ENCODE results near the gene CNTNAP2.

The CNTNAP2 gene

DNA sequence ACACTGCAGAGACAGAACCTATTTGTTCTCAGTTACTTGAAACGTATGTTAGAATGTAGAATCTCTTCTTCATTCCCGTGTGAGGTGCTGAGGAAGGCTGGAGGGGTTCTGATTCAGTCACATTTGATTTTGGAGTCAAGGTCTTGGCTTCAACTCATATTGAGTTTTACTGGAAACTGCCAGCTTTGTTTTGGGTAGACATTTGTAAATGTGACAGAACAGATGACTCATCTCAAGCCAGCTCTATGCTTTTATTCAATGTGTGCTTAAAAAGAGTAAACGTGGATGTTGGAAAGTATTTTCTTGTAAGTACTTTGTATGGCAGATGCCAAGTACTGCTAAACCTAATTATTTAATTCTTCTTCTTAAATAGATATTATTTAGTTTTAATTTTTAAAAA lies 1693.2 kb downstream of the CNTNAP2 start:
- DNase-seq, result no peak

DNA sequence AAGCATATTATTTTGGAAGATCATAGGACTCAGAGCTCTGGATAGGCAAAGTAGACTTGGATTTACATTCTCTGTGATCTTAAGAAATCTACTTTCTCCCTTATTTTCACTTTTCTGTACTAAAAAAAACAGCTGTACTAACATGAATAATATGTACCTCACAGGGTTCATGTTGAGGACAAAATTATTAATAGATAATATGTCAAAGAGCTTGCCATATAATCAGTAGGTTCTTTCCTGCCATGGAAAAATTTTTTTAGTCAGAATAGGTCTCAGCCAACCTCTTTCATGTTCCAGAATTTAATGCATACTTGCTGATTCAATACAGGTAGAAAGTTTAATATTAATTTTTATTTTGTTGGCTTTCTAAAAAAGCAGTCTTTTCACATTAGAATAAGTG lies 1693.7 kb downstream of the CNTNAP2 start:
- no peak for DNase-seq

DNA sequence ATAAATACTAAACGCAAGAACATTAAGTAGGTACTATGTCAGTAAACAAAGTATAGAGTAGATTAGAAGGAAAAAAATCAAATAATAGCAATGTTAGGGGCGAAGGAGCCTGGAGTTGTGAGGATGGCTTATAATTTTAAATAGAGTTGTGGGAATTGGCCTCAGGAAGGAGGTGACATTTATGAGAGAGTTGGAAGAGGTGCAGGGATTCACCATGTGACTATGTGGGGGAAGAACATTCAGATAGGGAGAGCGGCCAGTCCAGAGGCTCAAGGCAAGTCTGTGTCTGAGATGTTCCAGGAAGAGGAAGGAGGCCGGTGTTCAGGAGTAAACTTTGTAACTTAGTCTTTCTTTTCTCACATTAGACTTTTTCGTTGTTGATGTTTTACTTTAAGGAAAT lies 1695.3 kb downstream of the CNTNAP2 start:
- DNase-seq, result no peak

DNA sequence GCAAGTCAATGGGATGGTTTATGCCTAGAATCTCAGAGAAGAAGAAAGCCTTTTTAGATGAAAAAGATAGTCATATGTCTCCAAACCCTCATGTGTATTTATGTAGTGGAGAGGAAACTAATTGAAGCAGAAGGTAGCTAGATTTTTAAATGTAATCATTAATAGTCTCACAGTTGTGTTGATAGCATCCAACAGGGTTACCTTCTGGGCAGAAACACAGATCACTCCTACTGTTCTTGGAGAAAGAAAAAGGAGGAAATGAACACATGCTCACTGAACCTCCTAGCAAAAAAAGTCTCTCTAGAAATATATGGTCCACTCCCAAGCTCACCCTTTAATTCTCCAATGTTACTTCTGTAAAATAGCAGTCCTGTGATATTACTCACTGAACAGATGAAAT lies 1696.7 kb downstream of the CNTNAP2 start:
- no peak for DNase-seq

DNA sequence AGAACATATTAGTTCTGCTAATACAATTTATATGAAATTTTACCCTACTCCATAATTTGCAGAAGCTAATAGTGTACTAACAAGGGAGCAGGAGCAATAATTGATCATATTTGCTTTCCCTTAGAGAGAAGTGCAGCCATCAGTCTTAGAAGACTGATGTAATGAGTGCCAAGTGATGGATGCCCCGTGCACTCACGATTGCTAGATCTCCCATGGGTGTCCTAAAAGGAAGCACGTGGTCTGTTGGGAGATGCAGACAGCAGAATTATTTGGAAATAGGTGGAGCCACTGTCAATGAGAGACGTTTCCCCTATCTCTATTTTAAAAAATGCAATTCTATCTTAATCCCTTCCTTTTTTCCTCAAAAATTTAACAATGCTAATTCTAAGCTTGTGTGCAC lies 1701.7 kb downstream of the CNTNAP2 start:
- no peak for DNase-seq

DNA sequence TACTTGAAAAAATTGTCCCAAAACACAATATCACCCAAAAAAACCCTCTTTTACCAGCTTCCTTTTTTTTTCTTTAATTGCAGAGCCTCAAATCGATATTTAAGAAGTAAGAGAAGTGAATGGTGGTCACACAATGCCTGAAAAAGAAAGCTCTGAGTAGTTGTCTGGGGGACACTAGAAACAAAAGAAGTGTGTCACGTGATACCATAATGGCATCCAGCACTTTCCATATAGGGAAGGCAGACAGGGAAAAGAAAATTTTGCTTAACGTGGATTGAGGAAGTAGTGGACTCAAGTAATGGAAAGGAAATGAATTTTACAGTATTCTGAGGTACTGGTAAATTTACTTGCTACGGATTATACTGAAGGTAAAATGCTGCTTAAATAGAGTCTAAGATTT lies 1708.1 kb downstream of the CNTNAP2 start:
- no peak for DNase-seq

DNA sequence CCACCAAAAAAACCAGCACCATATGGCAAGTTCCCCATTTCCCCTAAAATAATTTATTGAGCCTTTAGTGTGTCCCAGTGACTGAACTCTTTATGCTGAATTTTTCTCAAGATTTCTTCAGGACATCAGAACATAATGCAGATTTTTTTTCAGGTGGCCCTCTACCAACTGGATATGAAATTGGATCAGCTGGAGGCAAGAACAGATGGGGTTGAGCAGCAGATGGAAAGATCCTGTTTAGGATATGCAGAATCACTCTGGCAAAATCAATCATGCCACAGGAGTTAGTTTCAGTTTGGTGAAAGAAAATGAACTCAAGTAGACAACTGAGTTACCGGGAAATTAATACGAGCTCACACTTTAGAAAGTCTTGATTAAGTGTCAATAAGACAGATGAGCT lies 1712.4 kb downstream of the CNTNAP2 start:
- no peak for DNase-seq

DNA sequence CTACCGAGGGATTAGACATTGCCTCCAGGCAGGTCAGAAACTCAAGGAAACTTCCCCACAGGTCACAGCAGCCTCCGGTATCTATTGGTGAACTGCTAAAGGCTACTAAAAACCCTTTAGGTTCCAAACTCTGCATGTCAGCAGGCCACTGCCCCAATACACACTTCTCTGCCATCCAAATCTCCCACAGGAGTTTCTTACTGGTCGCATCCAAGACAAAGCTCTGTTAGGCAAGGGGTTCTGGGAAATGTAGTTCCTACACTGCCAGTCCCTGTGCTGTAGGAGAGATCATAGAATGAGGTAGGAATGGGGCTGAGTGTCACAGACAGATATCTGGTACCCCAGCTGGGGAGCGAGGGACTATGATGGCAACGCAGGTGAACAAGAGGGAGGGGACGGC lies 1717.0 kb downstream of the CNTNAP2 start:
- no peak for DNase-seq

DNA sequence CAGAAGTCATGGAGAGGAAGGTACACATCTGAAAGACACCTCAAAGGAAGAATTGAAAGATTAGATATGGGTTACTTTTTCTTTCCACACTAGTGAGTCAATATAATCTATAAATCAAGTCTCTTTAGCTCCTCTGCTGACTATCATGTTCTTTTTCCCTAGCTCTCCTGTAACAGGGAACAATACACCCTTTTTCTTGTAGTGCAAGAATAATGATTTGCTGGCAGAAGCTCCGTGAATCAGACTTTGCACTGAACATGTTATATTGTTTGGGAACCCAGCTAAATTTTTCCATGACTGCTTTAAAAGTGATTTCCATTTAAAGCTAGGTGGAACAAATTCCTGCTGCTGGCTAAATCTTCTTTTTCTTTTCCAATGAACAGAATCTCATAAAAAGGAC lies 1717.4 kb downstream of the CNTNAP2 start:
- DNase-seq, result no peak

DNA sequence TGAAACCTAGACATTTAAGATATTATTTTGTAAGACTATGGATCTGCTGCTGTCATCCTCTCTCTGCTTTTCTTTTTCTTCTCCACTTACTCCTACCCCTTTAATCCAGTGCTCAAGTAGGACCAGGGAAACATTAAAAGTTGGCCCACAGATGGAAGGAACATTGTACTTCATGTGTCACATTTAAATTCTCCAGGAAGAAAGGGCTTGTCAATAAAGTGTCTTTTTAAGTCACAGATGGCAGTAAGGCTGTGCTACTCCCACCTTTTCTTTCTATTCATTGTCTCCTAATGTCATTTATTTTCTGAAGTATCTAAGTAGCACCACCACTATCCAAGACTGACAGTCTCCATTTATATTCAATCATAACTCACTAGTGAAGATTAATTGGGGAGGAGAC lies 1736.2 kb downstream of the CNTNAP2 start:
- no peak for DNase-seq

DNA sequence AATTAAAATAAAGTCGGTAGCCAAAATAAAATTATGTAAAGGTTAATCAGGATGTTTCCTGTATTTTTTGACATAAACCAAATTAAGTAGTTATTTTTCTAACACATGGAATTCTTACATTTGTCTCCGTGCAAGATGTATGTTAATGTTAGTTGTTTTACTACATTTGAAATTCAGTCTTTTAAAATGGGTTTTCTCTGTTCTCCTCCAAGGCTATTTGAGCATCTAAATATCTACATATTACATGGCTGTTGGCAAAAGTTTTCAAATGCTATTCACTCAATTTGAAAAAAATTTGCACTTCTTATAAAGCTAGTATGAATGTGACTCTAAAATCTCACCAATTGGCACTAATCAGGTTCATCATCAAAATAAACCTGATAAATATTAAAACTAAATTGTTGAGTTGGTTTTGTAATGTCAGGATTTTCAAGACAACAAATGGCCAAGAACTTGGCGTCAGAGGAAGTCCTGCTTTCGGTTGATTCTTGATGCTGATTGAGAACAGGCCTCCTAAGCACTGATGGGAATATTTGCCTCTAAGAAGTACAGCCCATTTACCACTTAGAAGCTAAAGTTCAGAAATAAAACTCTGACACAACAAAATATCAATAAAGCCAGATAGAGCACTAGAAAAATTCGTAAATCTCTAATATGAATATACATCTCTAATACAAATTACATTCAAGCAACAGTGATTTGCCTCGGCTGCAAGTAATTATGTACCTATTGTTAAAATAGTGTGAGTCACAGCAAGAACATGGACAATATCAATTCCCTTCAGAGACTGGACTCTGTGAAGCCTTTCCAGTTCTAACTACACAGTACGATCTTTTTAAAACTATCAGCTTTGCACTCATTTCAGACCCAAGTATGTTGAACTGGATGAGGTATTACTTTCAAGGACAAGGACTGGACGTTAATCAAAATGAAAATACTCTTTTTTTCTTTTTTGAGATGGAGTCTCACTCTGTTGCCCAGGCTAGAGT lies 1740.8 kb downstream of the CNTNAP2 start:
- no peak for DNase-seq

DNA sequence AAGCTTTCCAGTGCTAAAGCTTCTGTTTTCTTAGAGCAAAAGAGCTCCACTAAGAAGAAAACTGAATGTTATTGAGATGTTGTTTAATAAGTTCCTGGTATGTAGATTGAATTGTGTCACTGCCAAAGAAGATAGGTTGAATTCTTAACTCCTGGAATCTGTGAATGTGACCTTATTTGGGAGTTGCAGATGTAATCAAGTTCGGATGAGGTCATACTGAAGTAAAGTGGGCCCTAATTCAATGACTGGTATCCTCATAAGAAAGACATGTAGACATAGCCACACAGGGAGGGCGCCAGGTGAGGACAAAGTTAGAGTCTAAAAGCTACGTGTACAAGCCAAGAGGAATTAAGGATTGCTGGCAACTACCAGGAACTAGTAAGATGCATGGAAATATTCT lies 1741.8 kb downstream of the CNTNAP2 start:
- DNase-seq, result no peak

DNA sequence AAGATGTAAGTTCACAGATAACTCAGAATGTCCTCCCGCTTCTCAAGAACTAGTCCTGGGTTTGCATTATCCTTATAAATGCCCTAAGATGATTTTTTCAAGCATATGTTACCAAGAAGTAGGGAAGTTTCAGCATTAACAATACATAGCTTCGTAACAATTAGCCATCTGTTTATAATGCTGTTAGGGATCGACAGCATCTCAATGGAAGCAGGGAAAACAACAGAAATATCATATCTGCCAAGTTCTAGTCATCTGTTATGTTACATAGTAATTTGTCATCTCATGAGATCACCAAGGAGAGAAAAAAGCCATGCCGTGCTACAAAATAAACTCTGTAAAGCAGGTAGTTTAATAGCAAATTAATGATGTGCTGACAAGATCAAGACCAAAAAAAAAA lies 1742.4 kb downstream of the CNTNAP2 start:
- no peak for DNase-seq

DNA sequence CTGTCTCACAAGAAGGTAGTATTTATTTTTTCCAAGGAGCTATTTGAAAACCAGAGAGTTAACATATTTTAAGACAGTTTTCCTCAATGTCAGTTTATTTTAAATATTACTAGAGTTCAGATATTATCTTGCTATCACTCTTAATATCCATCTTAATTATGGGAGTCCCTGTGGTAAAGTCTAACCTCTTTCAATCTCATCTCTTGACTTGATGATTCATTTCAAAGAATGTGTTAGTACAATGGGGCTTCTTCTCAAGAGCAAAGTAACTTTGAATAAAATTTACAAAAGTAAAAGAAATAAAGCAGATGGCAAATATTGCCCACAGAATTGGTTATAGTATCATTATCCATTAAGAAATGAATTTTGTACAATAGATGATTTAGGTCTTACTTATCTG lies 1742.9 kb downstream of the CNTNAP2 start:
- DNase-seq, result no peak

DNA sequence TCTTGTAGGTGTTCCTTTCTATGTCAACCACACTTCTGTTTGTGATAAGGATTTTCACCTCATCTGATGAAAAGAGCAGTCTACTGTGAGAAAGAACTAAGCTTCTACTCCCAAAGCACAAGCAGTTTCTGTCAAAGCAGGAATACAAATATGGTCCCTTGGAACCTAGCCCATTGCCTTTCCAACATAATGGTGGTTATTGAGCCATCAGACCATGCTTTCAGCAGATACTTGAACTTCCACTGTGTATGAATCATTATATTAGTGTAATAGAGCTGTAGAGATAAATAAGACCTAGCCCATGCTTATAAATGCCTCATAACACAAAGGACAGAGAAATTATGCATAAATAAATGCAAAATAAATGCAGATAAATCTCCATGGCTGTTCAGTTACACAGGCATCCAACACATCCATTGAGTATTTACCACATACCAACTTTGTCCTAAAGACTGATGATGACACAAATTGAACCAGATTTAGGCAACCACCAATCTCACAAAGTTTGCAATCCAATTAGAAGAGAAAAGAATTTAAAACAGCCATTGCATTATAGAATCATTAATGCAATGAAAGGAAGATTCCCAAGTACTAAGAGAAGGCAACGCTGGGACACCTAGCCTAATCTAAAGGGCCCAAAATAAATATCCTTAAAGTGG lies 1744.6 kb downstream of the CNTNAP2 start:
- DNase-seq, result no peak

DNA sequence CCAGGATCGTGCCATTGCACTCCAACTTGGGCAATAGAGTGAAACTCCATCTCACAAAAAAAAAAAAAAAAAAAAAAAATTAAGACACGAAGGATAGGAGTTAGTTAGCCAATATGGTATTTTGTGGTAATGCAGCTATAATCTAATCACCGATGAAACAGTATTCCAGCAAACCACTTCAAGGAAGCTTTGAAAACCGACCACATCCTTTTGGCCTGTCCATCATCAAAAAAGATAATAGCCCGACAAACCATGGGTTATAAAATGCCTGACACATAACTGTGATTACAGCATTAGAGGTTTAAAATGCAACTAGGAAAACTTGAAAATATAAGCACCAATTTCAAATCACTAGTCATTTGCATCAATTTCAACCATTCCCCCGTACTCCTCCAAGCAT lies 1745.3 kb downstream of the CNTNAP2 start:
- DNase-seq, result no peak

DNA sequence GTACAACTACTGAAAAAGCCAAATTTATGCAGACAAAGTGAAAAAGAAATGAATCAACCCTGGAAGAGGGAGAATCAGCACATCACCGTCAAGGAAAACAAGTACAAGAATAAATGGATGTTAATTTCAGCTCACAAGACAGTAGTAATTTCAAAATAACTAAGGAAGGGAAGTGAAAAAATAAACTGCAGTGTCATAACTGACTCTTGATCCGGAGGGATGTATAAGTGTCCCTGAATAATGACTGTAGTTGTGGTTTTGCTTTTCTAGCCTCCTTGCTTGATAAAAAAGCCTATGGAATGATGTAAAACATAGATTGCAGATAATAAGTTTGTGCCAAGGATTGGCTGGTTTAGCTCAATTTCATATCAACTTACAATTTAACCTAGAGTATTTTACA lies 1752.9 kb downstream of the CNTNAP2 start:
- DNase-seq, result no peak

DNA sequence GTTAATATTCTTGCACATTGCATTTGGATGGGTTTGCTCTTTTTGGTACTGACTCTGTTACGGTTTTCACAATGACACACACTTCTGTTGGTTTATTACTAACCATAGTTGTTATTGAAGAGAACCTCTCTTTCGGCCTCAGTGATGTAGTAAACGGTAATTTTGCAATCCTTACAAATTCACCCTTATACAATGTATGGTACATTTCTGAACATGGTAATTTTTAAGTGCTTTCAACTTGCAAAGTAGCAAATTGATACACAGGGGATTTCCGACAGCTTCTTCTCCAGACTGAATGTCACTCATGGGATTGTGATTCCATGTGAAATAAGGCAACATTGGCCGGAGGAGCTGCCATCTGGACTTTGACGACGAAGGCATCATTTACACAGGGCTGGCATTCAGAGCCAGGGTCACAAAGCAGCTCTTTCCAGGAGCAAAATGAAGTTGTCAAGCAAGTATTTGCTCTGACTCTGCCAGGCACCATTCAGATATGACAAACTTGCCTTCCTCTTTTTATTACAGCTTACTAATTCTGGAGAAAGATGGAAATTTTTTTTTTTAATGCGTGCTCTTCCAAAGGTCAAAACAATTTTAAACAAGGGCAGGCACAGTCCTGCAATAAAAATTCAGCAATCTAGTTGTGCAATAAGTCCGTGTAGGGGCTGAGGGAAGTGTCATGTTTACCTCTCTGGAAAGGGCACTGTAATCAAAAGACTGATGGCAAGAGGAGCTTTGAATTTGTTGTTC lies 1762.5 kb downstream of the CNTNAP2 start:
- DNase-seq, result no peak

DNA sequence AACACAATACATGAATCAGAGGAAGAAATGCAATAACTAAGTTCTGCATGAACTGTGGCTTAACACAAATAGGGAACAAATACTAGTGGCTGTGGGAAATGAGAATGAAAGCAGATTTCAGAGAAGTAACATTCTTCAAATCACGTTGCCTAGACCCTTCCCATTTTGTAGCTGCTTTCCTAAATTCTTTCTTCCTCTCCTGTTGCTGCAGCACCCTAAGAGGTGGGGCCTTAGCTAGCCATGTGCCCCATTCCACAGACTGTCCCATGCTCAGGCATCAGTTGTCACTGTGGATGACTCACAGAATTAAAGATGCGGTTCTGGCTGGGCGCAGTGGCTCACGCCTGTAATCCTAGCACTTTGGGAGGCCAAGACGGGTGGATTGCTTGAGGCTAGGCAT lies 1769.3 kb downstream of the CNTNAP2 start:
- DNase-seq, result no peak

DNA sequence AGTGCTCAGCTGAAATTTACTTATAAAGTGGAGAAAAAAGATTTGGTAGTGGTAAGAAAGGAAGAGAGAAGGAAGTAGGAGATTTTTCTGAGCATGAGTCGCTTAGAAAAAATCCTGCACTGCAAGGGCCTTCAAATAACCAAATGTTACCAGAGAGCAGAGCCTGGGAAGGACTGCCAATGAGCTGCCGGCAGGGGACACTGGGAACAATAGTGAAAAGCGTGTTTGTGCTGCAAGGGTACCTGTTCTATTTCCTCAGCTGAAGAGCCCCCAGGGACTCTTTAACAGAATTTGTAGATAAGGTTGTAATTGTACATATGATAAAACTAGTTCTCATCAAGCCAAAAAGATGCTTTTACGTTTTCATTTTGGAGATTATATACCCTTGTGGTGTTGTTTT lies 1777.7 kb downstream of the CNTNAP2 start:
- DNase-seq, result no peak

DNA sequence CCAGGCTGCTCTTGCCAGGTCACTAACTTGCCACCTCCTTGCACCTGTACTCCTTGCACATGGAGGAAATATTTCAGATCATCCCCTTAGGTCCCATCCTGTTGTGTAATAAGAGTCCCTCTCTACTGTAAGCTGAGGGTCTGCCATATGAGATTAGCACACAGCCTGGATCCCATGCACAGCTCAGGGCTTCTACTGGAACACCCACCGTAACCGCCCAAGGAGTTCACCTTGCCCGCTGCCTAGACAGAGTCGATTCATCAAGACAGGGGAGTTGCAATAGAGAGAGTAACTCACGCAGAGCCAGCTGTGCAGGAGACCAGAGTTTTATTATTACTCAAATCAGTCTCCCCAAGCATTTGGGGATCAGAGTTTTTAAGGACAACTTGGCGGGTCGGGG lies 1779.5 kb downstream of the CNTNAP2 start:
- DNase-seq, result no peak

DNA sequence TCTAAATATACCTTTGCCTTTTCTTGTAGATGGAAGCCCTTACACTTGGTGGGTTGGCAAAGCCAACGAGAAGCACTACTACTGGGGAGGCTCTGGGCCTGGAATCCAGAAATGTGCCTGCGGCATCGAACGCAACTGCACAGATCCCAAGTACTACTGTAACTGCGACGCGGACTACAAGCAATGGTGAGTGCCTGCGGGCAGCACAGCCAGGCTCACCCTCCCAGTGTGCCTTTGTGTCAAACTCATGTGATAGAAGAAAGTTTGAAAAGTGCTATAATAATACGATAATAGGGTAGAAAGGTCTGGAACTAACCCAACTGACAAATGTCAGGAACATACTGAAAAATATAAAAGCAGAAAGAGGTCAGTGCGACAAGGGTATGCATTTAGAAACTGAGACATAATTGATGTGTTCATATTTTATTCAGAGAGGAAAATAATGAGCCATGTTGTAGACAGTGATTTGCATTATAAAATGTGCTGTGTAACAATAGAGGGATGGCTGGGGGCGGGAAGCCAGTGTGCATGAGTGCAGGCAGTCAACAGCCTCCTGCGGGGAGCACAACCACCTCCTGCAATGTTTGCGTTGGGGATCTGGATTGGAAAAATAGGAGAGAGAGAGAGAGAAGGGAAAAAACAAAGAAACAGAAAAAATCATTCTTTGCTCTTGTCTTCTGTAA lies 1787.1 kb downstream of the CNTNAP2 start:
- DNase-seq, result peak; percentile 61 to 72

DNA sequence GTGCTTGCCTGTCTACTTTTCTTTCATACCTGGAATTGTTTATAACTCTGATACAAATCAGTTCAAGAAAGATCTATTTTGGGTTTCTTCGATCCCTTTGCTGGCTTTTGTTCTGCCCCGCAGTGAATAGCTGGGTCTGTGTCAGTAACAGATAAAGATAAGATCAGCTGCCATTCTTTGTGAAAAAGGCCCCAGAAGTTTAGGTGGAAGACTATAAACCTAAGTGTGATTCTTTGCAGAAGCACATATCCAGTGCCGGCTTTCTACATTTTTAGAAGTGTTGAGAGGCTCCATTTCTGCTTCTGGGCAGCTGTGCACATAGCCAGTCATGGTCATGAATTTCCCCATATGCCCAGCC lies 1787.6 kb downstream of the CNTNAP2 start:
- no peak for DNase-seq
